H1 (cell line): ENCODE results near the gene FAM221B.

Experiments used
- CHD2 ChIP-seq: IDR thresholded peaks from 2 replicates; pipeline ENCODE4 v1.6.1; 2012; ENCODE audit warnings: low read length, improper control_type of control experiment
- CTCF ChIP-seq, 3 experiments: IDR thresholded peaks; 1 replicate in 2 of 3; 2 replicates in 1 of 3; pipeline versions ENCODE4 v1.5.1 to v1.6.1; 2011; ENCODE audit warnings: low read length in 3 of 3, mild to moderate bottlenecking in 3 of 3, inconsistent platforms in 2 of 3, low read depth in 1 of 3, moderate library complexity in 1 of 3; ENCODE audit not compliant: insufficient read depth in 1 of 3; ENCODE audit errors: control extremely low read depth in 1 of 3
- EGR1 ChIP-seq: IDR thresholded peaks from 2 replicates; pipeline ENCODE4 v1.6.1; 2011; ENCODE audit warnings: low read depth, low read length, borderline replicate concordance
- EZH2 ChIP-seq: fragments of 200-600 bp; sonication (generic); IDR thresholded peaks from 2 replicates; pipeline ENCODE4 v1.7.1; 2012; ENCODE audit warnings: low read depth, mild to moderate bottlenecking, moderate library complexity, low read length, inconsistent platforms; ENCODE audit not compliant: severe bottlenecking
- HDAC6 ChIP-seq: IDR thresholded peaks from one replicate; pipeline ENCODE4 v1.7.1; 2012; ENCODE audit warnings: low read depth, mild to moderate bottlenecking, inconsistent platforms, low read length, moderate library complexity
- NANOG ChIP-seq: IDR thresholded peaks from 2 replicates; pipeline ENCODE4 v1.6.1; 2011; ENCODE audit warnings: low read length, low read depth, mild to moderate bottlenecking, inconsistent platforms; ENCODE audit not compliant: insufficient read depth, poor library complexity, severe bottlenecking
- POLR2A ChIP-seq, 2 experiments: IDR thresholded peaks; 1 replicate in 1 of 2; 2 replicates in 1 of 2; pipeline ENCODE4 v1.6.1; 2011; ENCODE audit warnings: low read depth in 2 of 2, low read length in 2 of 2, mild to moderate bottlenecking in 2 of 2; ENCODE audit errors: control extremely low read depth in 1 of 2
- RNF2 ChIP-seq: fragments of 200-900, 300-1000 bp; sonication (generic); IDR thresholded peaks from 2 replicates; pipeline ENCODE4 v1.7.1; 2016; ENCODE audit warnings: borderline replicate concordance, low read depth, mild to moderate bottlenecking, antibody characterized with exemption, low read length; ENCODE audit not compliant: poor library complexity, severe bottlenecking; ENCODE audit errors: missing control alignments
- TAF1 ChIP-seq: IDR thresholded peaks from 2 replicates; pipeline ENCODE4 v1.6.1; 2011; ENCODE audit warnings: mild to moderate bottlenecking, low read depth, low read length
- YY1 ChIP-seq: IDR thresholded peaks from 2 replicates; pipeline ENCODE4 v1.6.1; 2011; ENCODE audit warnings: low read depth, mild to moderate bottlenecking, low read length

GRCh38 chr9:35766997-35767396 is 61.5 kb downstream of the FAM221B start:
- TF ChIP-seq CTCF (IDR thresholded peaks at IDR 0.05; ENCODE audit: control extremely low read depth in 1 of 3, insufficient read depth in 1 of 3, low read depth in 1 of 3, low read length in 3 of 3) (no peak), CHD2 (no peak), HDAC6 (no peak), EGR1 (no peak), YY1 (no peak), RNF2 (no peak), POLR2A (IDR thresholded peaks at IDR 0.05; ENCODE audit: control extremely low read depth in 1 of 2, low read depth in 2 of 2, low read length in 2 of 2) (no peak), NANOG (no peak), TAF1 (no peak), EZH2 (no peak)
